GM10266 (cell line): ENCODE measurements around the gene OTOP2.
"Not testable (repeated sequence)": the region's sequence is repeated elsewhere in the genome, so short reads cannot be mapped to it uniquely, and the experiment has no call there.

ENCODE experiments used
- DNase-seq: peaks from one replicate; pipeline ENCODE4 v3.0.0; 2012; ENCODE audit errors: extremely low spot score
- CTCF ChIP-seq: IDR thresholded peaks from 2 replicates; pipeline ENCODE4 v1.5.1; 2012; ENCODE audit warnings: mild to moderate bottlenecking, low read depth; ENCODE audit not compliant: control insufficient read depth, insufficient read depth; ENCODE audit errors: missing control alignments

The OTOP2 gene

GRCh38 chr17:74903034-74903433 lies 21.0 kb upstream of the OTOP2 start:
- no peak for DNase-seq
- TF ChIP-seq CTCF = no peak

- TF ChIP-seq CTCF = no peak
- no peak for DNase-seq
These were observed 20.4 kb upstream of the OTOP2 start for GRCh38 chr17:74903671-74904070.

GRCh38 chr17:74904687-74905409 lies 19.2 kb upstream of the OTOP2 start:
- TF ChIP-seq CTCF = no peak
- DNase-seq = no peak

GRCh38 chr17:74906214-74906793 lies 17.8 kb upstream of the OTOP2 start:
- not testable (repeated sequence) for DNase-seq

GRCh38 chr17:74907012-74907411 lies 17.1 kb upstream of the OTOP2 start:
- TF ChIP-seq CTCF = no peak
- no peak for DNase-seq

GRCh38 chr17:74909097-74909496 lies 15.0 kb upstream of the OTOP2 start:
- not testable (repeated sequence) for DNase-seq

- not testable (repeated sequence) for DNase-seq
These were observed 12.7 kb upstream of the OTOP2 start for GRCh38 chr17:74911423-74911822.

GRCh38 chr17:74916136-74916850 lies 7.8 kb upstream of the OTOP2 start:
- DNase-seq = no peak
- TF ChIP-seq CTCF = no peak
